Body of pancreas (tissue), 4 donors: ENCODE results near the gene PTPRS.

ENCODE experiments used
- CTCF ChIP-seq, 7 experiments: fragments of 450-650 bp in 4 of 7; fragments of 200-600 bp in 3 of 7; sonication (generic) in 3 of 7; IDR thresholded peaks; one replicate each; pipeline ENCODE4 v1.5.1; 2016 to 2019; ENCODE audit warnings: antibody characterized with exemption in 7 of 7
- POLR2A ChIP-seq, 3 donors: fragments of 450-650 bp; IDR thresholded peaks; one replicate each; pipeline ENCODE4 v1.6.1; 2016; ENCODE audit warnings: antibody characterized with exemption in 3 of 3, mild to moderate bottlenecking in 2 of 3

- no peak for TF ChIP-seq CTCF (IDR thresholded peaks at IDR 0.05)
- TF ChIP-seq POLR2A (IDR thresholded peaks at IDR 0.05) = no peak
Measured at GRCh38 chr19:5349041-5349440, 8.4 kb upstream of the PTPRS start.
